Lung (tissue), 12 donors: ENCODE measurements around the gene CYTH1. TPM values are rescaled to one million over a fixed set of nuclear protein-coding genes. Genes with fewer than 3 reads are reported as not detected.

Source experiments
- ATAC-seq: fragments of 200-7000 bp; cut with Tn5 transposase; one replicate; pipeline ENCODE4 v1.9.1; 2020; ENCODE audit warnings: moderate number of reproducible peaks; ENCODE audit not compliant: insufficient read depth, low FRiP score
- DNase-seq, 3 donors: peaks; one replicate each; pipeline ENCODE4 v3.0.0-alpha.2; 2013 to 2017
- H3K27ac ChIP-seq, 2 donors: one replicate each; pipeline ENCODE4 v1.5.1; 2013; ENCODE audit warnings: mild to moderate bottlenecking in 2 of 2, moderate library complexity in 2 of 2, control low read depth in 1 of 2, inconsistent platforms in 1 of 2, low read depth in 1 of 2, low read length in 1 of 2
- H3K27me3 ChIP-seq, 3 donors: one replicate each; pipeline ENCODE4 v1.5.1; 2013; ENCODE audit warnings: low read length in 2 of 3; ENCODE audit not compliant: control insufficient read depth in 3 of 3, insufficient read depth in 3 of 3
- H3K36me3 ChIP-seq, 4 donors: one replicate each; pipeline ENCODE4 v1.5.1; 2013; ENCODE audit warnings: low read length in 4 of 4, mild to moderate bottlenecking in 1 of 4, moderate library complexity in 1 of 4; ENCODE audit not compliant: control insufficient read depth in 4 of 4, insufficient read depth in 4 of 4
- H3K4me1 ChIP-seq, 5 donors: one replicate each; pipeline ENCODE4 v1.5.1; 2013; ENCODE audit warnings: low read length in 5 of 5, mild to moderate bottlenecking in 2 of 5, moderate library complexity in 1 of 5; ENCODE audit not compliant: control insufficient read depth in 5 of 5, insufficient read depth in 5 of 5
- H3K4me3 ChIP-seq: one replicate; pipeline ENCODE4 v1.5.1; 2013; ENCODE audit warnings: mild to moderate bottlenecking, control low read depth, moderate library complexity
- H3K9ac ChIP-seq, 2 donors: one replicate each; pipeline ENCODE4 v1.5.1; 2013; ENCODE audit warnings: low read length in 2 of 2, control low read depth in 1 of 2; ENCODE audit not compliant: insufficient read depth in 1 of 2
- H3K9me3 ChIP-seq, 4 donors: one replicate each; pipeline ENCODE4 v1.5.1; 2013; ENCODE audit warnings: low read length in 3 of 4, mild to moderate bottlenecking in 1 of 4, moderate library complexity in 1 of 4; ENCODE audit not compliant: control insufficient read depth in 4 of 4, insufficient read depth in 3 of 4
- WGBS, 2 donors: extraction: QIAGEN DNeasy Blood & Tissue Kit; methylation state at CpG; one replicate each; pipeline ENCODE4 v1.1.7; 2013; 5-methylcytosine and 5-hydroxymethylcytosine counted together
- polyA plus RNA-seq, 2 donors: library from polyadenylated mRNA; stranded (reverse); fragments of 200-250 nt; gene quantifications; one replicate each; pipeline ENCODE4 v1.2.1, GENCODE V29; 2013
- total RNA-seq, 2 donors: library from RNA; depleted of rRNA in 1 of 2; stranded (reverse); fragments of >200 nt in 1 of 2; gene quantifications; one replicate each; pipeline ENCODE4 v1.2.1, GENCODE V29; 2014 to 2021
- TF ChIP-seq, protein P1 (sequence below): IDR thresholded peaks from 2 replicates; pipeline ENCODE4 v1.5.1; 2012; ENCODE audit warnings: mild to moderate bottlenecking; ENCODE audit errors: control extremely low read depth, extremely low read depth
- donor health status: control.
- donor health status: control.
- donor health status: Bipolar disorder and iron deficiency.
- donor health status: healthy.
- donor health status: DM: yes; HTN: yes; CAD: no.

Gene CYTH1
- total and polyA plus RNA-seq, 4 donors, result 50.5 to 97.2 (median 76.0) TPM

- Histone ChIP-seq H3K4me3 (no peak overlapping the region), H3K4me1 (peaks cover 0 to 8% (median 0%) of the 10 kb centered on the region in 5 donors), H3K9me3 (no peaks in the 10 kb centered on the region), H3K27me3 (peaks cover 0 to 4% (median 0%) of the 10 kb centered on the region in 3 donors), H3K36me3 (no peaks in the 10 kb centered on the region), H3K9ac (no peak overlapping the region), H3K27ac (no peak overlapping the region)
- WGBS, 2 donors, result 87 to 98% methylated on average over 6 of the region's 6 CpGs
- TF ChIP-seq, protein P1, sequence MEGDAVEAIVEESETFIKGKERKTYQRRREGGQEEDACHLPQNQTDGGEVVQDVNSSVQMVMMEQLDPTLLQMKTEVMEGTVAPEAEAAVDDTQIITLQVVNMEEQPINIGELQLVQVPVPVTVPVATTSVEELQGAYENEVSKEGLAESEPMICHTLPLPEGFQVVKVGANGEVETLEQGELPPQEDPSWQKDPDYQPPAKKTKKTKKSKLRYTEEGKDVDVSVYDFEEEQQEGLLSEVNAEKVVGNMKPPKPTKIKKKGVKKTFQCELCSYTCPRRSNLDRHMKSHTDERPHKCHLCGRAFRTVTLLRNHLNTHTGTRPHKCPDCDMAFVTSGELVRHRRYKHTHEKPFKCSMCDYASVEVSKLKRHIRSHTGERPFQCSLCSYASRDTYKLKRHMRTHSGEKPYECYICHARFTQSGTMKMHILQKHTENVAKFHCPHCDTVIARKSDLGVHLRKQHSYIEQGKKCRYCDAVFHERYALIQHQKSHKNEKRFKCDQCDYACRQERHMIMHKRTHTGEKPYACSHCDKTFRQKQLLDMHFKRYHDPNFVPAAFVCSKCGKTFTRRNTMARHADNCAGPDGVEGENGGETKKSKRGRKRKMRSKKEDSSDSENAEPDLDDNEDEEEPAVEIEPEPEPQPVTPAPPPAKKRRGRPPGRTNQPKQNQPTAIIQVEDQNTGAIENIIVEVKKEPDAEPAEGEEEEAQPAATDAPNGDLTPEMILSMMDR, result no peak
- DNase-seq (no peak), ATAC-seq (no peak)
These were observed 140.8 kb downstream of the CYTH1 start for GRCh38 chr17:78641243-78641642.

GRCh38 chr17:78640700-78641099, 141.4 kb downstream of the CYTH1 start:
- Histone ChIP-seq H3K4me3 (no peak overlapping the region), H3K4me1 (peaks cover 0 to 8% (median 0%) of the 10 kb centered on the region in 5 donors), H3K27me3 (peaks cover 0 to 2% (median 0%) of the 10 kb centered on the region in 3 donors), H3K36me3 (no peaks in the 10 kb centered on the region), H3K9me3 (no peaks in the 10 kb centered on the region), H3K27ac (no peak overlapping the region), H3K9ac (no peak overlapping the region)
- no peak for ATAC-seq
- TF ChIP-seq, protein P1, result no peak
- DNase-seq, result no peak
- WGBS, 2 donors, result 84 to 97% methylated on average over 4 of the region's 4 CpGs

DNA sequence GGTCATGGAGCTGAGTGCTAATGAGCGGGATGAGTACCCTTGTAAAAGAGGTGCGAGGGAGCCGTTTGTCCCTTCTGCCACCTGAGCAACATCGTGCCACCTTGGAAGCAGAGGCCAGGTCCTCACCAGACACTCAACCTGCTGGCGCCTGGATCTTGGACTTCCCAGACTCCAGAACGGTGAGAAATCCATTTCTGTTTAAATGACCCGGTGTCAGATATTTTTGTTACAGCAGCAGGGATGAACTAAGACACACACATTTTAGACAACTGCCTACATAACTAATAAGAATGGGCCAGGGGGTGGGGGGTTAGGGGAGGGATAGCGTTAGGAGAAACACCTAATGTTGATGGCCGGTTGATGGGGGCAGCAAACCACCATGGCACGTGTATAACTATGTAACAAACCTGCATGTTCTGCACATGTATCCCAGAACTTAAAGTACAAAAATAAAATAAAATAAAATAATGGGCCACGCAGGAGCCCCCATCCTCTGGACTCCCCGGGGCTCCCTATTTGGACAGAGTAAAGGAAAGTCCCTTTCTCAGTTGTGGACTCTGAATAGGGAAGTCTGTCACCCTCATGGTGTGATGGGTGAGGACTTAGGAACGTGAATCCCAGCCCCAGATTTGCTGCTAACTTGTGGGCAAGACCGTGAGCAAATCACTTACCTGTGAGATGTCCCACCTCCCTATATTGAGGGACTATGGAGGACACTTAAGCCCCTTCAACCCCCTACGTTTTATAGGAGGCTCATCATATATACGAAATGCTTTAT, 144.2 kb downstream of the CYTH1 start:
- DNase-seq, result no peak
- no peaks in the 10 kb centered on the region for H3K9me3 ChIP-seq
- no peaks in the 10 kb centered on the region for H3K27me3 ChIP-seq
- no peaks in the 10 kb centered on the region for H3K36me3 ChIP-seq
- ATAC-seq, result no peak
- 88 to 93% methylated on average over 16 of the region's 16 CpGs for WGBS, 2 donors
- no peak overlapping the region for H3K9ac ChIP-seq
- H3K4me1 ChIP-seq, result peaks cover 0 to 2% (median 0%) of the 10 kb centered on the region in 5 donors
- TF ChIP-seq, protein P1, result no peak
- no peak overlapping the region for H3K4me3 ChIP-seq
- no peak overlapping the region for H3K27ac ChIP-seq
